Pancreas (tissue), 10 donors: ENCODE measurements around the gene EHBP1L1. TPM values are rescaled to one million over a fixed set of nuclear protein-coding genes. Genes with fewer than 3 reads are reported as not detected.

ENCODE experiments used
- ATAC-seq, 4 donors: fragments of 200-7000 bp; cut with Tn5 transposase; one replicate each; pipeline versions ENCODE4 v1.8.0 to v1.9.1; 2020; ENCODE audit warnings: mild to moderate bottlenecking in 4 of 4, moderate library complexity in 4 of 4
- DNase-seq, 6 donors: peaks; one replicate each; pipeline ENCODE4 v3.0.0-alpha.2; 2020
- FAIRE-seq: peaks from 2 replicates; lab custom pipeline; 2012; peaks lifted over from hg19 to GRCh38; lab: Jason Lieb, UNC
- H3K27ac ChIP-seq, 4 donors: fragments of 200-600 bp; sonication (generic); 1 replicate in 3 of 4; 2 replicates in 1 of 4; pipeline versions ENCODE4 v1.5.0 to v1.8.0; 2020
- H3K27me3 ChIP-seq, 4 donors: fragments of 200-600 bp; one replicate each; pipeline ENCODE4 v1.8.0; 2021
- H3K36me3 ChIP-seq, 3 donors: fragments of 200-600 bp; sonication (generic) in 1 of 3; one replicate each; pipeline versions ENCODE4 v1.5.0 to v1.8.0; 2020 to 2021
- H3K4me1 ChIP-seq, 3 donors: fragments of 200-600 bp; one replicate each; pipeline ENCODE4 v1.8.0; 2021
- H3K4me3 ChIP-seq, 4 donors: fragments of 200-600 bp; sonication (generic) in 2 of 4; one replicate each; pipeline versions ENCODE4 v1.5.0 to v1.8.0; 2020 to 2021
- H3K9me3 ChIP-seq, 4 donors: fragments of 200-600 bp; one replicate each; pipeline ENCODE4 v1.8.0; 2021
- WGBS, 2 donors: extraction: QIAGEN DNeasy Blood & Tissue Kit; methylation state at CpG; one replicate each; pipeline ENCODE4 v1.1.7; 2013; 5-methylcytosine and 5-hydroxymethylcytosine counted together
- intact Hi-C, 3 donors: fragments of 100-400 bp; cut with DNase I; formaldehyde crosslinking; loops; one replicate each; pipeline versions ENCODE4 v1.11.1 to v1.14.2; 2022
- polyA plus RNA-seq, 2 donors: library from polyadenylated mRNA; stranded (reverse); fragments of 200-250 nt; gene quantifications; one replicate each; pipeline ENCODE4 v1.2.3, GENCODE V29; 2013
- total RNA-seq, 6 donors: library from RNA; stranded (reverse); fragmentation: NEBNext Ultra II Directional in 4 of 6; extraction: Animal tissue kit (Norgen Biotek cat#: 25700) in 4 of 6; gene quantifications; one replicate each; pipeline versions ENCODE4 v1.2.1 to v1.2.4, GENCODE V29; 2021 to 2023
- TF ChIP-seq, protein P1 (sequence below), 4 donors: fragments of 200-600 bp; sonication (generic) in 3 of 4; IDR thresholded peaks; one replicate each; pipeline versions ENCODE4 v1.5.0 to v1.8.0; 2021; ENCODE audit warnings: antibody characterized with exemption in 4 of 4
- donor health status: healthy with polysubstance abuse.
- donor health status: DM: no; HTN: no; CAD: no; lungs with moderate emphysema.
- donor health status: DM: no; HTN: no; CAD: no.
- donor health status: control.
- donor health status: control.
- donor health status: Bipolar disorder and iron deficiency.
- donor health status: DM: yes; HTN: yes; CAD: no.
- donor health status: DM: no; HTN: no; CAD: no.
- donor health status: DM: no; HTN: no; CAD: no.
- donor health status: DM: yes; HTN: yes; CAD: no.

EHBP1L1 gene
- total and polyA plus RNA-seq, 8 donors: 6.5 to 34.2 (median 14.6) TPM

DNA sequence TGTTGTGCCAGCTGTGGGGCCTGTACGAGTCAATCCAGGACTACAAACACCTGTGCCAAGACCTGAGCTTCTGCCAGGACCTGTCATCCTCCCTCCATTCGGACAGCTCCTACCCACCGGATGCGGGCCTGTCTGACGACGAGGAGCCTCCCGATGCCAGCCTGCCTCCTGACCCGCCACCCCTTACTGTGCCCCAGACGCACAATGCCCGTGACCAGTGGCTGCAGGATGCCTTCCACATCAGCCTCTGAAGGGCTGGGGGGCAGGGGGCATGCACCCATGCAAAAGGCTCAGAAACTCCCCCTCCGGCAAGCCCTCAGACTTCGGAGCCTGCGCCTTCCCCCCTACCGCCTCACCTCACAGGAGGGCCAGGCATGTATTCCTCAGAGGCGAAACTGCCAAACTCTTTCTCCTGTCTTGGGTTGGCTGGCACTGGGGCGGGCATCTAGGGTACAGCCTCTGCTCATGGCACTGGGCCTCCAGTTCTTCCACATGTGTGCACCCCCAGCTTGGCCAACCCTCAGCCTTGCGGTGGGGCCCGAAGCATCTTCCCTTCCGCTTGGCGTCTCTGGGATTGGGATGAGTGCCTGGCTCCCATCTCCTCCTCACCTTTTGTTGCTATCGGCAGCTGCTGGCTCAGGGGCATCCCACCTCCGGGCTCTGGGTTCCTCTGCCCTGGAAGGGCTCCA is 2.3 kb upstream of the EHBP1L1 start:
- ATAC-seq (no peak), FAIRE-seq (no peak), DNase-seq (peak in 3 of 6 donors; percentile 56 to 76 (median 65))
- Histone ChIP-seq H3K9me3 (no peaks in the 10 kb centered on the region), H3K27me3 (no peaks in the 10 kb centered on the region), H3K4me3 (peak overlapping the region; percentile 42 to 88 (median 72)), H3K36me3 (no peaks in the 10 kb centered on the region), H3K4me1 (peaks cover 21 to 42% (median 21%) of the 10 kb centered on the region in 3 donors), H3K27ac (peak overlapping the region; percentile 40 to 86 (median 62))
- TF ChIP-seq, protein P1, sequence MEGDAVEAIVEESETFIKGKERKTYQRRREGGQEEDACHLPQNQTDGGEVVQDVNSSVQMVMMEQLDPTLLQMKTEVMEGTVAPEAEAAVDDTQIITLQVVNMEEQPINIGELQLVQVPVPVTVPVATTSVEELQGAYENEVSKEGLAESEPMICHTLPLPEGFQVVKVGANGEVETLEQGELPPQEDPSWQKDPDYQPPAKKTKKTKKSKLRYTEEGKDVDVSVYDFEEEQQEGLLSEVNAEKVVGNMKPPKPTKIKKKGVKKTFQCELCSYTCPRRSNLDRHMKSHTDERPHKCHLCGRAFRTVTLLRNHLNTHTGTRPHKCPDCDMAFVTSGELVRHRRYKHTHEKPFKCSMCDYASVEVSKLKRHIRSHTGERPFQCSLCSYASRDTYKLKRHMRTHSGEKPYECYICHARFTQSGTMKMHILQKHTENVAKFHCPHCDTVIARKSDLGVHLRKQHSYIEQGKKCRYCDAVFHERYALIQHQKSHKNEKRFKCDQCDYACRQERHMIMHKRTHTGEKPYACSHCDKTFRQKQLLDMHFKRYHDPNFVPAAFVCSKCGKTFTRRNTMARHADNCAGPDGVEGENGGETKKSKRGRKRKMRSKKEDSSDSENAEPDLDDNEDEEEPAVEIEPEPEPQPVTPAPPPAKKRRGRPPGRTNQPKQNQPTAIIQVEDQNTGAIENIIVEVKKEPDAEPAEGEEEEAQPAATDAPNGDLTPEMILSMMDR (IDR thresholded peaks at IDR 0.05): no peak
- intact Hi-C loops: no loop called here
- 20 to 32% methylated on average over 22 of the region's 22 CpGs for WGBS, 2 donors

DNA sequence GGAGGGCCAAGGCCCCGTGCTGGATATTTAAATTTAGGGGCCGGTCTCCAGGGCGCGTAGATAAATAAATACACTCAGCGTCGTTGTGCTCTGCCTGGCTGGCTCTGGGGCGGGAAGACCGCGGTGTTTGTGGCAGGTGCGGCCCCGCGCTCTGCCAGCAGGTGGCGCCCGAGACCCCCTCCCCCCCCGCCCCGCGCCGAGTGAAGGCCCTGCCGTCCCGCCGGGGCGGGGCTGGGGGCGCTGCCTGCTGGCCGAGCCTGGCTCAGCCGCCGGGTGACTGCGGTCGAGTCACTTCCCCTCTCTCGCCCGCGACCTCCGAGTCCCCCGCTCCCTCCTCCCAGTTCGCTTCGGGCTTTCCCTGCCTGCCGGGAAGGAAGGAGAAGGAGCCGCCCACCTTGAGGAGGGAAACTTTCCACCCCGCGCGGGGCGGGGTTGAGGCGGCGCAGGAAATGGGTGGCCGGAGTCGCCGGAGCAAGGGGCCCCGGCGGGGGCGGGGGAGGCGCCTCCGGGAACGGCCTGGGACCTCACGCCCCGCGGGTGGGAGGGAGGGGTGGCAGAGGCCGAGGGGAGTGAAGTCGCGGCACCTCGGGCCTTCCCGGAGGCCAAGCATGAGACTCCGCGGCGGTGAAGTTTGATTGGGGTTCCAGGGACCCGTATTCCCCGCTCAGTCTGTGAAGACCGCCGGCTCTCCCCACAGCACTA is 1.6 kb upstream of the EHBP1L1 start:
- Histone ChIP-seq H3K4me3 (peak overlapping the region; percentile 16 to 88 (median 72)), H3K27ac (peak overlapping the region; percentile 40 to 86 (median 62)), H3K27me3 (no peaks in the 10 kb centered on the region), H3K9me3 (no peaks in the 10 kb centered on the region), H3K36me3 (no peaks in the 10 kb centered on the region), H3K4me1 (peaks cover 14 to 34% (median 14%) of the 10 kb centered on the region in 3 donors)
- 1% methylated on average over 43 to 67 of the region's 67 CpGs for WGBS, 2 donors
- DNase-seq (peak; percentile 86 to 93 (median 92)), FAIRE-seq (no peak), ATAC-seq (peak; percentile 48 to 64 (median 60))
- TF ChIP-seq, protein P1 (IDR thresholded peaks at IDR 0.05): peak; percentile 96 to 99 (median 98)
- intact Hi-C loops: no loop called here

DNA sequence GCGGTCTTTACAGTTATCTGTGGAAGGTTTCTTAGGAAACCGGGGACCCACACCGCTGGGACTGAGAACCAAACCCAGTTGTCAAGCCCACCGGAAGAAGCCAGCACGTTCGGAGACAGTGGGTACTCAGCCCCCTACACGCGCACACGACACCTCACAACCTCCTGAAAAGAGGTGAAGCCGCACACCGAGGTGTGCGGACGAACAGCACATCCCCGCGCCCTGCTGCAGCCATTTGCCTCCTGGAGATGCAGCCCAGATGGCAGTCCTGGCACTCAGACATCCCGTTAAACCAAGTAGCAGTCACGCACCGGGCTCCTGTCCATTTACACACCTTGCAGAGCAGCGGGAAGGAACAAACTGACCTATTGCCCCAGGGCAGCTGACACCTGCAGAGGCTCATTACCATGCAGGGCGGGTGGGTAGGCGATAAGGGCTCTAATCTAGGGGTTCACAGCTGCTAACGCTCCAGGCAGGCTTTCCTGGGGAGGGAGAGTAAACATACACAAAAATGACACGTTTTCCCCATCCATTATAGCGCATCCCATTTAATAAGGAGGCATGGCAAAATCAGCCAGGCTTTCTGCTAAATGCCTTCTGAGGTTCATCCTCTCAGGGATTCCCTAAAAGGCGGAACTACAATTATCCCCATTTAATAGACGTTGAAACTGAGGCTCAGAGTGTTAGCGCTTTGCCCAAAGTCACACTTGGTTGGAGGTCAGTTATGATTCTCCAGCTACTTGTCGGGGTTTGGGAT is 864 bp upstream of the EHBP1L1 start:
- peaks cover 13 to 34% (median 13%) of the 10 kb centered on the region in 3 donors for H3K4me1 ChIP-seq
- TF ChIP-seq, protein P1 (IDR thresholded peaks at IDR 0.05): no peak
- peak; percentile 5 to 21 (median 13) for ATAC-seq

DNA sequence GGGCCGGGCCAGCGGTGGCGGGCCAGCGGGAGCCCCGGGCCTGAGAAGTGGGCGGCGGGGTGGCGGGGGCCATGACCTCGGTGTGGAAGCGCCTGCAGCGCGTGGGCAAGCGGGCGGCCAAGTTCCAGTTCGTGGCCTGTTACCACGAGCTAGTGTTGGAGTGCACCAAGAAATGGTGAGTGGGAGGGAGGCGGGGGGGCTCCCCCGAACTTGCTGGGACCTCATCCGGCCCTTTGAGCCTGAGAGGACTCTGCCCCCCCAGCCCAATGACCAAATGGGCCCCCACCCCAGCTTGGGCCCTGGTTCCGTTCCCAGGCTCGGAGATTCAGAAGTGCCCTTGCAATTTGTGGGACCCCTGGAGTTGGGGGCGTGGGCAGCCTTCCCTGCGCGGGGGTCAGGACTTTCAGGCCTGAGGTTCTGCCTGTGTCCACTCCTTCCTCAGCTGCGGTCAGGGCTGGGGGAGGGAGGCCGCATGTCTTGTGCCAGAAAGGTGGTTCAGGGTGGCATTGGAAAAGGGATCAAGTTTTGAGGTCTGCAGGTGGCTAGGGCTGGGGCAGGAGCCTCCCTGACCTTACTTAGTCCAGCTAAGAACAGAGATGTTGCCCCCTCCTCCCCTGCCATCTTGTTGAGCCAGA is 496 bp downstream of the EHBP1L1 start:
- Histone ChIP-seq H3K9me3 (no peaks in the 10 kb centered on the region), H3K4me1 (peaks cover 6 to 29% (median 9%) of the 10 kb centered on the region in 3 donors), H3K27me3 (no peaks in the 10 kb centered on the region), H3K36me3 (no peaks in the 10 kb centered on the region), H3K27ac (peak overlapping the region in 3 of 4 donors; percentile 38 to 57 (median 55)), H3K4me3 (peak overlapping the region; percentile 23 to 88 (median 56))
- DNase-seq: peak in 2 of 6 donors; percentile 45 to 51
- 30 to 61% methylated on average over 11 to 26 of the region's 26 CpGs for WGBS, 2 donors
- no peak for ATAC-seq
- FAIRE-seq: no peak
- intact Hi-C loops: no loop called here
- TF ChIP-seq, protein P1 (IDR thresholded peaks at IDR 0.05): no peak

More for the DNA sequence above, 864 bp upstream of the EHBP1L1 start:
- peak overlapping the region; percentile 16 to 88 (median 72) for H3K4me3 ChIP-seq
- H3K27me3 ChIP-seq: no peaks in the 10 kb centered on the region
- H3K27ac ChIP-seq: peak overlapping the region; percentile 40 to 86 (median 62)
- intact Hi-C loops: no loop called here
- WGBS, 2 donors: 21 to 31% methylated on average over 28 of the region's 28 CpGs
- no peaks in the 10 kb centered on the region for H3K9me3 ChIP-seq
- peak in 4 of 6 donors; percentile 63 to 77 (median 74) for DNase-seq
- H3K36me3 ChIP-seq: no peaks in the 10 kb centered on the region
- no peak for FAIRE-seq
